ENCODE results near the gene SUDS3. TPM values are rescaled to one million over a fixed set of nuclear protein-coding genes. Genes with fewer than 3 reads are reported as not detected.
A peak's percentile ranks its signal among the peaks of the same experiment; 100 is the strongest.

SUDS3 gene
- total RNA-seq, 1 experiment from 2014 or later, result 50.5 TPM

- Histone ChIP-seq H3K56ac (ENCODE audit: insufficient read length, low read depth, low read length) (no peak overlapping the region), H4K5ac (ENCODE audit: insufficient read length, low read depth, low read length) (no peak overlapping the region), H3K14ac (ENCODE audit: insufficient read depth, low read length) (no peak overlapping the region), H3K79me2 (ENCODE audit: insufficient read depth, low read length) (peaks cover 8% of the 10 kb centered on the region; the same call in 1 of the 2 replicates), H3K79me1 (ENCODE audit: insufficient read depth, low read depth, low read length, poor library complexity, severe bottlenecking) (peaks cover 10% of the 10 kb centered on the region), H4K20me1 (ENCODE audit: control insufficient read depth, insufficient read depth, insufficient read length) (no peaks in the 10 kb centered on the region), H3K4ac (ENCODE audit: low read depth, low read length) (no peak overlapping the region), H3K23ac (ENCODE audit: insufficient read length, low read depth, low read length) (peak overlapping the region; percentile 34), H2BK120ac (ENCODE audit: low read depth, low read length, poor library complexity, severe bottlenecking) (no peak overlapping the region), H3K18ac (ENCODE audit: insufficient read length, low read depth, low read length) (no peak overlapping the region), H3T11ph (ENCODE audit: low read length) (no peak overlapping the region), H2BK5ac (ENCODE audit: insufficient read length, low read length) (peak overlapping the region; percentile 8), H4K91ac (ENCODE audit: insufficient read length, low read depth, low read length) (no peak overlapping the region), H2BK20ac (ENCODE audit: low read depth, low read length, poor library complexity, severe bottlenecking) (no peak overlapping the region), H3K23me2 (ENCODE audit: insufficient read length, low read depth, low read length, poor library complexity, severe bottlenecking) (peaks cover 21% of the 10 kb centered on the region), H3K4me1 (ENCODE audit: insufficient read depth, low read length) (peaks cover 3% of the 10 kb centered on the region; the same call in 1 of the 2 replicates), H2AK5ac (ENCODE audit: insufficient read length, low read length) (no peak overlapping the region), H3K4me2 (ENCODE audit: insufficient read depth, insufficient read length, low read length) (peak overlapping the region; percentile 100), H3K27me3 (ENCODE audit: insufficient read depth, low read length) (no peaks in the 10 kb centered on the region), H3K27ac (ENCODE audit: insufficient read length, low read depth, low read length) (peak overlapping the region; percentile 41), H2BK12ac (ENCODE audit: insufficient read length, low read depth, low read length) (no peak overlapping the region), H3K9ac (ENCODE audit: extremely low read depth, insufficient read length, low read length) (peak overlapping the region; percentile 72), H4K8ac (replicated peaks; ENCODE audit: insufficient read length, low read depth, low read length) (no peak overlapping the region), H2BK15ac (ENCODE audit: low read depth, low read length) (no peak overlapping the region), H2AFZ (ENCODE audit: low read length) (no peak overlapping the region), H3K9me3 (ENCODE audit: control insufficient read depth, low read depth, low read length) (no peaks in the 10 kb centered on the region)
- Mint-ChIP-seq H3K4me1 (peaks cover 25 to 29% of the 10 kb centered on the region in 2 experiments), H3K27me3 (ENCODE audit: low read depth) (no peaks in the 10 kb centered on the region), H3K4me3 (peak overlapping the region; percentile 86 to 89), H3K27ac (peak overlapping the region; percentile 59 to 88 (median 84); a peak in 5 of 7 replicates), H3K36me3 (ENCODE audit: insufficient read depth in 1 of 3, low read depth in 3 of 3) (peaks cover 8 to 30% (median 22%) of the 10 kb centered on the region in 3 experiments; a peak in 6 of 7 replicates), H3K9me3 (no peaks in the 10 kb centered on the region)
- no CpG with 5 or more reads among the region's 8 CpGs for WGBS (ENCODE audit: extremely low coverage, insufficient read length, low lambda C conversion rate)
- TF ChIP-seq CTCF (conservative IDR thresholded peaks at IDR 0.05), result peak; percentile 97
- DNase-seq, result peak; percentile 47
Measured at GRCh38 chr12:118377884-118378470, 1.6 kb downstream of the SUDS3 start.
